BE2C (cell line): ENCODE results near the gene ZNG1A.
"Not testable (repeated sequence)": the region's sequence is repeated elsewhere in the genome, so short reads cannot be mapped to it uniquely, and the experiment has no call there.

Experiments used
- DNase-seq: peaks from one replicate; pipeline ENCODE4 v3.0.0-alpha.2; 2020
- H3K27me3 ChIP-seq: fragments of 250-450 bp; sonication (Bioruptor Pico); 2 replicates; pipeline ENCODE4 v1.5.1; 2020; ENCODE audit warnings: mild to moderate bottlenecking
- H3K36me3 ChIP-seq: fragments of 250-450 bp; sonication (Bioruptor Pico); 2 replicates; pipeline ENCODE4 v1.5.1; 2020; ENCODE audit warnings: mild to moderate bottlenecking
- H3K4me1 ChIP-seq: fragments of 250-450 bp; sonication (Bioruptor Pico); 2 replicates; pipeline ENCODE4 v1.5.1; 2020
- H3K4me3 ChIP-seq: 2 replicates; pipeline ENCODE4 v1.5.1; 2011; ENCODE audit warnings: low read depth, low read length
- H3K9me3 ChIP-seq: fragments of 250-450 bp; sonication (Bioruptor Pico); 2 replicates; pipeline ENCODE4 v1.5.1; 2020

ZNG1A gene

GRCh38 chr9:169757-170156, 9.1 kb downstream of the ZNG1A start:
- DNase-seq, H3K4me1 ChIP-seq, H3K27me3 ChIP-seq, H3K36me3 ChIP-seq, H3K9me3 ChIP-seq, H3K4me3 ChIP-seq: not testable (repeated sequence)

DNA sequence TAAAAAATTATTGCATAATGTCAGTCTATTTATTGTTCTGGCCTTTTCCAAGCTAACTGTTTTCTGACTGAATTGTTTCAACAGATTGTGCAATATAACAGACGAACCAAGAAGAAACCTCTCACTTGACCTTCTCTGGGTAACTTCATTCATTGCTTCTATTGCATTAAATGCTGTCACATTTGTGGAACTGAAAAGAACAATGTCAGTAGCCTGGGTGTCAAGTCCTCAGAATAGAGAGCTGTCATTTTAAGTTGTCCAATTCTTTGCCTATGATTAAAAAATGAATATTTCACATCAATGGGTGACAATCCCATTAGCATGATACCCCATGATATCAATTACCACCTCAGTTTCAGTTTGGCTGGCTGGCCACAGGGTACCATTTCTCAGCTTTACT, 19.0 kb downstream of the ZNG1A start:
- not testable (repeated sequence) for H3K36me3 ChIP-seq, H3K4me3 ChIP-seq, DNase-seq, H3K4me1 ChIP-seq, H3K27me3 ChIP-seq, H3K9me3 ChIP-seq

GRCh38 chr9:151173-151572, 27.7 kb downstream of the ZNG1A start:
- not testable (repeated sequence) for H3K27me3 ChIP-seq, H3K9me3 ChIP-seq, H3K4me3 ChIP-seq, H3K4me1 ChIP-seq, H3K36me3 ChIP-seq, DNase-seq

- not testable (repeated sequence) for H3K36me3 ChIP-seq, H3K4me3 ChIP-seq, H3K4me1 ChIP-seq, H3K9me3 ChIP-seq, DNase-seq, H3K27me3 ChIP-seq
Measured at GRCh38 chr9:139880-140279, 39.0 kb downstream of the ZNG1A start.

- H3K27me3 ChIP-seq: peaks cover 31% of the 10 kb centered on the region
- H3K9me3 ChIP-seq, H3K4me1 ChIP-seq, DNase-seq, H3K36me3 ChIP-seq, H3K4me3 ChIP-seq: not testable (repeated sequence)
Measured at GRCh38 chr9:117995-118467, 60.8 kb downstream of the ZNG1A start, which contains the start of gene FOXD4. TSS of gene FOXD4 (minus strand) at chr9:118417. CDS start at chr9:118119, 298 bp downstream.

- not testable (repeated sequence) for H3K9me3 ChIP-seq, H3K36me3 ChIP-seq, DNase-seq, H3K4me3 ChIP-seq, H3K4me1 ChIP-seq
- H3K27me3 ChIP-seq: peaks cover 32% of the 10 kb centered on the region
Measured at GRCh38 chr9:117144-117994, 61.5 kb downstream of the ZNG1A start.

- H3K4me3 ChIP-seq, H3K36me3 ChIP-seq, DNase-seq, H3K4me1 ChIP-seq, H3K9me3 ChIP-seq: not testable (repeated sequence)
- H3K27me3 ChIP-seq: peaks cover 32% of the 10 kb centered on the region
Measured at GRCh38 chr9:116239-117077, 62.4 kb downstream of the ZNG1A start.

DNA sequence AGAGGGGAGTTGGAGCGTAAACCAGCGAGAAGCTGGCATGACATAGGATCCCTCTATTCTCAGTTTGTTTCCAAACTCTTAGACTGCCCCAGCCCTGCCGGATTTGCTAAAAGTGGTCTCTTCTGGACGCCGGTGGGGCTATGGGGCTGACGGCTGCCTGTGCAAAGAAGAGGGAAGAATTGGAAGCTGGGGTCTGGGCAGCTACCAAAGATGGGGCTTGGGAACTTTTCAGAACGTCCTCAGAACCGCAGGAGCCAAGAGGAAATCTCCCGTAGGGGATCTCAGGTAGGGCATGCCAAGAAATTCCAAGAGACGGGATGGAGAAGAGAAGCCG, 63.8 kb downstream of the ZNG1A start:
- H3K4me3 ChIP-seq: not testable (repeated sequence)

DNA sequence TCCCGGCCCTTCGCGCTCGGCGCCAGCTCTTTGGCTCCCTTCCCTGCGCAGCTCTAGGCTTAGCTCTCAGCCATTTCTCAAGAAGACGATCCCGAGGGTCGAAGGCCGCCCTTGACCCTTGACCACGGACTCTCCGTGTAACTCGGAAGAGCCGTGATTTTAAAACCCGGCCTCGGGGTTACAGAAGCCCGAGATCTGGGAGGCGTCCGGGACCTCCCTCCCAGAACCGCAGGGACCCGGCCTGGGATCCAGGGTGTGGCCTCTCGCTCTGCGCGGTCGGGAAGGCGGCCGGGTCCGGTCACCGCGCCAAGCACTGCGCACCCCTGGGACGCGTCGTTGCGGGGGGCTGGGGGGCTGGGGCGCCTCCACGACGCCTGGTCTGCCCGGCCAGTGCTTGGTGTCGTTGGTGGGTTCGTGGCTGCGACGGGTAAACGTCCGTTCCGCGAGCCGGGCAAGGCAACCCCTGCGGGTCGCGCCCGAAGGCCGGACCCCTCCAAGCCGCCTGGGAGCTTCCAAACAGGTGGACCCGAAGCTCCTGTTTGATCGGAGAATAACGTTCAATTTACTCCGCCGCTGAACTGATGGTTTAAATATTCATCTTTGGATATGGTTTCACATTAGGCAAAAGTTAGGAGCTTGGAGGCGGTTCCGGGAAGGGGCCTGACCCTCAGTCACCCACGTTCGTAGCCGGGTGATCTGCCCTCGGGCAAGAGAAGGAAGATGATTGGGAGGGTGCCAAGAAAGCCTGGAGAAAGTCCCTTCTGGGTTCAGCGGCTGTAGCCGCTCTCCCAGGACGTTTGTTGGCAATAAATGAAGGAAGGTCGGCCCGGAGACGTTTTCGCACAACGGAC, 64.4 kb downstream of the ZNG1A start:
- DNase-seq, H3K4me1 ChIP-seq, H3K36me3 ChIP-seq, H3K9me3 ChIP-seq, H3K4me3 ChIP-seq: not testable (repeated sequence)
- peaks cover 35% of the 10 kb centered on the region for H3K27me3 ChIP-seq

More for the DNA sequence above, 63.8 kb downstream of the ZNG1A start:
- H3K4me1 ChIP-seq, H3K9me3 ChIP-seq, H3K36me3 ChIP-seq, DNase-seq: not testable (repeated sequence)
- H3K27me3 ChIP-seq: peaks cover 32% of the 10 kb centered on the region

DNA sequence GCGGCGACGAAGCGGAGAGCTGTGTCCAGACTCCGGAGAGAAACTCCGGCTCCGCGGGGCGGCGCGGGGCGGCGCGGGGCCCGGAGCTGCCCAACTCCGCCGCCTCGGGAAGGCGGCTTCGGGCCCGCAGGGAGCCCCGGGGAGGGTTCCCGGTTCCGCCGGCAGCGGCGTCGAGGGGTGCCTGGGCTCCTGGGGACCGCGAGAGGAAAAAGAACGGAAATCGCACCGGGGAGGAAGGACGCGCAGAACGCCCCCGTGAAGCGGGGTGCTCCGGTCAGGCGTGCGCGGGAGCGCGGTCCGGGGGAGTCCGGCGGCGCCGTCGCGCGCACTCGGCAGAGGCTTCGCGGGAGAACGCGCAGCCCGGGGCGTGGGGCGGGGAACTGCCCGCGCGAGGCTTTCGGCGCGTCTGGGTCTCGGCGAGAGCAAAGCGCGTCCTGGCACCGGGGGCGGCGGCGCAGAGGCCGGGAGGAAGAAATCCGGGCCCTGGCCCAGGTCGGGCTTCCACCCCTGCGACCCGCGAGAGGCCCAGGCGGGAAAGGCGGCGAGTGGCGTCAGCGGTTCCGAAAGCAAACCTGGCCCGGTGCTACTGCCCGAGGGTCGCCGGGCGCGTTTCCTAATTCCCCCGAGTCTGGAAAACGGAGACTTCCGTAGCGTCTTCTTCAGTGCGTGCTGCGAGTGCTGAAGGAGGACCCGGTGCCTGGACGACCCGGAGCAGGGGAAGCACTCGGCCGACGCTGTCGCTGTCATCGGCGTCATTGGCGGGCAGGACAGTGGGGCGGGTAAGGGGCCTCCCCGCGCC, 65.2 kb downstream of the ZNG1A start:
- H3K27me3 ChIP-seq: peaks cover 40% of the 10 kb centered on the region
- H3K36me3 ChIP-seq, H3K4me1 ChIP-seq, DNase-seq, H3K9me3 ChIP-seq, H3K4me3 ChIP-seq: not testable (repeated sequence)

GRCh38 chr9:112589-113467, 66.0 kb downstream of the ZNG1A start:
- DNase-seq, H3K4me3 ChIP-seq: not testable (repeated sequence)
- peaks cover 40% of the 10 kb centered on the region for H3K27me3 ChIP-seq

GRCh38 chr9:110672-111071, 68.2 kb downstream of the ZNG1A start:
- not testable (repeated sequence) for H3K4me3 ChIP-seq, H3K9me3 ChIP-seq, H3K4me1 ChIP-seq, DNase-seq, H3K36me3 ChIP-seq
- peaks cover 28% of the 10 kb centered on the region for H3K27me3 ChIP-seq

More at GRCh38 chr9:112589-113467, 66.0 kb downstream of the ZNG1A start:
- not testable (repeated sequence) for H3K36me3 ChIP-seq, H3K9me3 ChIP-seq, H3K4me1 ChIP-seq

- DNase-seq: not testable (repeated sequence)
- H3K27me3 ChIP-seq: peaks cover 24% of the 10 kb centered on the region
Measured at GRCh38 chr9:109540-109939, 69.3 kb downstream of the ZNG1A start.

More at GRCh38 chr9:109540-109939, 69.3 kb downstream of the ZNG1A start:
- H3K4me3 ChIP-seq, H3K9me3 ChIP-seq, H3K36me3 ChIP-seq, H3K4me1 ChIP-seq: not testable (repeated sequence)
